ENCODE data around the gene LRFN2. TPM values are rescaled to one million over a fixed set of nuclear protein-coding genes. Genes with fewer than 3 reads are reported as not detected.

Gene LRFN2
- polyA plus RNA-seq, 1 of the 3 experiments (the other 2 are of a cell fraction) = 0.02 TPM

GRCh38 chr6:40395698-40396076 is 191.5 kb downstream of the LRFN2 start:
- H3K36me3 ChIP-seq (replicated peaks in 1 of 2; ENCODE audit: control insufficient read depth in 1 of 2, insufficient read depth in 2 of 2, low read length in 1 of 2) = no peaks in the 10 kb centered on the region
- H2AFZ ChIP-seq (ENCODE audit: low read depth) = no peak overlapping the region
- H3K9me2 ChIP-seq = no peaks in the 10 kb centered on the region
- H3K9ac ChIP-seq = no peak overlapping the region
- H3K27me3 ChIP-seq (ENCODE audit: insufficient read depth) = no peaks in the 10 kb centered on the region
- CTCF ChIA-PET = no interaction called here
- no peak for DNase-seq
- H3K4me3 ChIP-seq (ENCODE audit: low read depth in 2 of 2, low read length in 1 of 2) = no peak overlapping the region
- TF ChIP-seq TCF12 (IDR thresholded peaks at IDR 0.05) (no peak), YY1 (IDR thresholded peaks at IDR 0.05; ENCODE audit: low read depth) (no peak), RFX5 (IDR thresholded peaks at IDR 0.05; ENCODE audit: low read length) (no peak), GATA2 (CRISPR knock-in tag; IDR thresholded peaks at IDR 0.05) (no peak), CHD2 (IDR thresholded peaks at IDR 0.05; ENCODE audit: low read length, partially characterized antibody) (no peak), RAD21 (IDR thresholded peaks at IDR 0.05; ENCODE audit: low read length) (no peak), ZBTB33 (IDR thresholded peaks at IDR 0.05; ENCODE audit: borderline replicate concordance, low read depth) (no peak), CTCF (IDR thresholded peaks at IDR 0.05) (no peak), IRF3 (IDR thresholded peaks at IDR 0.05; ENCODE audit: low read depth, low read length) (no peak), FOXJ3 (CRISPR knock-in tag; IDR thresholded peaks at IDR 0.05) (no peak), EZH2phosphoT487 (IDR thresholded peaks at IDR 0.05; ENCODE audit: borderline replicate concordance, low read depth) (no peak), TEAD4 (IDR thresholded peaks at IDR 0.05; ENCODE audit: borderline replicate concordance, insufficient read depth) (no peak)
- TF ChIP-seq, protein P1, sequence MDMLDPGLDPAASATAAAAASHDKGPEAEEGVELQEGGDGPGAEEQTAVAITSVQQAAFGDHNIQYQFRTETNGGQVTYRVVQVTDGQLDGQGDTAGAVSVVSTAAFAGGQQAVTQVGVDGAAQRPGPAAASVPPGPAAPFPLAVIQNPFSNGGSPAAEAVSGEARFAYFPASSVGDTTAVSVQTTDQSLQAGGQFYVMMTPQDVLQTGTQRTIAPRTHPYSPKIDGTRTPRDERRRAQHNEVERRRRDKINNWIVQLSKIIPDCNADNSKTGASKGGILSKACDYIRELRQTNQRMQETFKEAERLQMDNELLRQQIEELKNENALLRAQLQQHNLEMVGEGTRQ (IDR thresholded peaks at IDR 0.05; ENCODE audit: borderline replicate concordance, low read depth, low read length) = no peak
- no peaks in the 10 kb centered on the region for H3F3A ChIP-seq (replicated peaks; ENCODE audit: insufficient read depth)
- no peak overlapping the region; a peak in 1 of 4 replicates for H3K27ac ChIP-seq (ENCODE audit: low read depth in 2 of 2, low read length in 1 of 2)
- no peak overlapping the region for H3K4me2 ChIP-seq
- POLR2A ChIA-PET = no interaction called here
- WGBS (ENCODE audit: low lambda C conversion rate) = 50% methylated on average over 4 of the region's 4 CpGs
- H4K20me1 ChIP-seq (ENCODE audit: insufficient read depth) = no peaks in the 10 kb centered on the region
- no peaks in the 10 kb centered on the region for H3K79me2 ChIP-seq (ENCODE audit: insufficient read depth)
- H3K4me1 ChIP-seq (ENCODE audit: control insufficient read depth in 1 of 2, insufficient read depth in 2 of 2, low read depth in 1 of 2, low read length in 1 of 2) = peaks cover 0 to 36% of the 10 kb centered on the region in 2 experiments; a peak in 1 of 4 replicates
- H3K9me3 ChIP-seq = no peaks in the 10 kb centered on the region
